Measurements from ENCODE around the gene ZDHHC9. TPM values are rescaled to one million over a fixed set of nuclear protein-coding genes. Genes with fewer than 3 reads are reported as not detected.

Gene ZDHHC9
- total and polyA plus RNA-seq, 2 of the 4 experiments (the other 2 are of a cell fraction), result 17.7 to 28.4 TPM

- Histone ChIP-seq H3K27ac (ENCODE audit: insufficient read depth, low read length) (no peak overlapping the region), H2AK5ac (ENCODE audit: low read depth, low read length) (no peak overlapping the region), H3K79me1 (ENCODE audit: low read depth in 1 of 2, low read length in 2 of 2) (peaks cover 0 to 4% of the 10 kb centered on the region in 2 experiments; a peak in 1 of 4 replicates), H2BK5ac (ENCODE audit: low read depth, low read length, poor library complexity, severe bottlenecking) (no peak overlapping the region), H3K9me1 (ENCODE audit: insufficient read depth, low read length) (no peaks in the 10 kb centered on the region), H3K23ac (ENCODE audit: low read depth, low read length) (no peak overlapping the region), H3K4me3 (ENCODE audit: insufficient read depth, low read depth, low read length) (no peak overlapping the region), H2BK15ac (ENCODE audit: low read depth, low read length) (no peak overlapping the region), H2BK120ac (ENCODE audit: low read depth, low read length) (no peak overlapping the region), H3K14ac (replicated peaks; ENCODE audit: low read depth, low read length) (no peak overlapping the region), H3K27me3 (ENCODE audit: control insufficient read depth, insufficient read depth, low read length) (no peaks in the 10 kb centered on the region), H3K4me2 (ENCODE audit: low read depth, low read length) (no peak overlapping the region), H4K5ac (ENCODE audit: low read depth, low read length) (no peak overlapping the region), H3K56ac (ENCODE audit: extremely low read depth, insufficient read depth, low read length) (no peak overlapping the region), H3K9me3 (ENCODE audit: control insufficient read depth, insufficient read depth, low read length) (no peaks in the 10 kb centered on the region), H2BK20ac (ENCODE audit: low read depth, low read length) (no peak overlapping the region), H3K4me1 (ENCODE audit: control insufficient read depth, insufficient read depth, low read length) (peaks cover 6% of the 10 kb centered on the region), H2AFZ (replicated peaks; ENCODE audit: low read length, poor library complexity) (no peak overlapping the region), H4K20me1 (ENCODE audit: insufficient read depth, low read length) (peaks cover 17% of the 10 kb centered on the region), H3K4ac (ENCODE audit: low read depth, low read length) (no peak overlapping the region), H3K36me3 (ENCODE audit: control insufficient read depth, insufficient read depth, low read length) (peaks cover 6% of the 10 kb centered on the region; the same call in 1 of the 2 replicates), H4K8ac (ENCODE audit: low read depth in 2 of 2, low read length in 2 of 2) (no peak overlapping the region), H3K9ac (ENCODE audit: low read depth, low read length) (no peak overlapping the region), H2AK9ac (replicated peaks; ENCODE audit: low read depth, low read length, poor library complexity) (no peak overlapping the region), H4K91ac (ENCODE audit: insufficient read depth, low read depth, low read length) (no peak overlapping the region), H3K18ac (ENCODE audit: low read depth, low read length) (no peak overlapping the region)
- TF ChIP-seq CEBPB (IDR thresholded peaks at IDR 0.05; ENCODE audit: low read depth, low read length) (no peak), MAZ (IDR thresholded peaks at IDR 0.05; ENCODE audit: borderline replicate concordance, low read depth, low read length) (no peak), POLR2A (IDR thresholded peaks at IDR 0.05; ENCODE audit: low read depth, low read length) (no peak), MAFK (IDR thresholded peaks at IDR 0.05; ENCODE audit: low read depth, low read length) (no peak), SMC3 (IDR thresholded peaks at IDR 0.05; ENCODE audit: low read depth, low read length) (no peak), ELK1 (IDR thresholded peaks at IDR 0.05; ENCODE audit: borderline replicate concordance, low read depth, low read length) (no peak), RFX5 (IDR thresholded peaks at IDR 0.05; ENCODE audit: low read depth, low read length) (no peak), FOS (IDR thresholded peaks at IDR 0.05; ENCODE audit: low read depth, low read length) (no peak), RCOR1 (IDR thresholded peaks at IDR 0.05; ENCODE audit: insufficient replicate concordance, low read length) (no peak), MXI1 (IDR thresholded peaks at IDR 0.05; ENCODE audit: borderline replicate concordance, low read depth, low read length) (no peak), CTCF (conservative IDR thresholded peaks at IDR 0.05; ENCODE audit: low read depth, low read length) (no peak), CHD1 (IDR thresholded peaks at IDR 0.05; ENCODE audit: low read depth, low read length) (no peak), NFE2L2 (IDR thresholded peaks at IDR 0.05; ENCODE audit: low read depth, low read length) (no peak), USF2 (IDR thresholded peaks at IDR 0.05; ENCODE audit: low read depth, low read length) (no peak)
- ChIA-PET CTCF (interaction anchor here (0.8 to 1.0 kb wide), 2 partner anchors 11 to 82 kb away, joined by 3 read pairs; no protein-coding TSS in a partner anchor), POLR2A (ENCODE audit: unreplicated experiment) (no interaction called here)
- BruUV-seq (replicated peaks), result no TSS peak
- dilution Hi-C loops (cut with HindIII; ENCODE audit: low sequenced_read_pairs, unreplicated experiment) (no loop called here), intact Hi-C loops (cut with micrococcal nuclease) (no loop called here), in situ Hi-C loops (cut with MboI; ENCODE audit: low sequenced_read_pairs) (no loop called here)
- ATAC-seq (ENCODE audit: low read depth) (no peak), DNase-seq (no peak)
- WGBS, 2 experiments (ENCODE audit: extremely low coverage in 2 of 2, insufficient read length in 1 of 2), result no CpG with 5 or more reads among the region's 4 CpGs
Measured at GRCh38 chrX:129830494-129830893, 13.2 kb downstream of the ZDHHC9 start.

Measured in IMR-90 (cell line).